Prostate gland (tissue), 2 donors: Measurements from ENCODE around the gene AMOTL2.

Experiments used
- POLR2A ChIP-seq: fragments of 450-650 bp; IDR thresholded peaks from one replicate; pipeline ENCODE4 v1.6.1; 2016; ENCODE audit warnings: antibody characterized with exemption, mild to moderate bottlenecking
- POLR2AphosphoS5 ChIP-seq: sonication (generic); formaldehyde crosslinking; IDR thresholded peaks from one replicate; pipeline ENCODE4 v1.6.1; 2017; ENCODE audit warnings: antibody characterized with exemption
- TF ChIP-seq, protein P1 (sequence below), 4 experiments: fragments of 200-600 bp in 2 of 4; fragments of 450-650 bp in 2 of 4; sonication (generic) in 2 of 4; IDR thresholded peaks; 1 replicate in 3 of 4; 2 replicates in 1 of 4; pipeline ENCODE4 v1.5.1; 2016 to 2019; ENCODE audit warnings: antibody characterized with exemption in 4 of 4, mild to moderate bottlenecking in 2 of 4, moderate library complexity in 2 of 4

DNA sequence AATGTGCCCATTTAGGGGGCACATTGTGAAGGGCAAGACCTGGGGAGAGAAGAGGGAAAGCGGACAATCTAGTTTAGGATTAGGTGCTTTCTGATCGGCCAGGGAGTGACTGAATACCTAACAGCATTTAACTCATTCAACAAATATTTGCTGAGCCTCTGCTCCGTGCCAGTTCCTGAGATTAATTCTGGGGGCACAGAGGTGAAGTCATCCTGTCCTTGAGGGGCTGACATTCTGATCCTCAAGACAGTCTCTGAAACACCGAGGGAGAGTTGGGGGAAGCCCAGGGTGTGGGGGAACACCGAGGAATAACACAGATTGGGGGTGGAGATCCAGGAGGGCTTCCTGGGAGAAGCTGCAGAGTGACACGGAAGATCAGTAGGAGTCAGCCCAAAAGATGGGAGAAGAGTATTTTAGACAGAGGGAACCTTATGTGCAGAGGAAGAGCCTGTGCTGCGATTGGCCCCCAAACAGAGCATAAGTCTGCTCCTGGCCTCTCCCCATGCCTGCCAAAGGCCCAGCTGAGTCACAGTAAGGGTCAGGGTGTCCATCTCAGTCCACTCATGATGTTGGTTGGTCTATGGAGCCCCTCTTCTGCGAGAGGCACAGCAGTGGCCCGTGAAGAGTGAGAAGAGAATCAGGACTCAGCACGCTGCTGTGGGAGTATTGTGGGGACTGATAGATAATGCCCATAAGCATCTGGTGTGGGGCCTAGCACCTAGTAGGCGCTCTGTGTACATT, 60.2 kb downstream of the AMOTL2 start:
- TF ChIP-seq, protein P1, sequence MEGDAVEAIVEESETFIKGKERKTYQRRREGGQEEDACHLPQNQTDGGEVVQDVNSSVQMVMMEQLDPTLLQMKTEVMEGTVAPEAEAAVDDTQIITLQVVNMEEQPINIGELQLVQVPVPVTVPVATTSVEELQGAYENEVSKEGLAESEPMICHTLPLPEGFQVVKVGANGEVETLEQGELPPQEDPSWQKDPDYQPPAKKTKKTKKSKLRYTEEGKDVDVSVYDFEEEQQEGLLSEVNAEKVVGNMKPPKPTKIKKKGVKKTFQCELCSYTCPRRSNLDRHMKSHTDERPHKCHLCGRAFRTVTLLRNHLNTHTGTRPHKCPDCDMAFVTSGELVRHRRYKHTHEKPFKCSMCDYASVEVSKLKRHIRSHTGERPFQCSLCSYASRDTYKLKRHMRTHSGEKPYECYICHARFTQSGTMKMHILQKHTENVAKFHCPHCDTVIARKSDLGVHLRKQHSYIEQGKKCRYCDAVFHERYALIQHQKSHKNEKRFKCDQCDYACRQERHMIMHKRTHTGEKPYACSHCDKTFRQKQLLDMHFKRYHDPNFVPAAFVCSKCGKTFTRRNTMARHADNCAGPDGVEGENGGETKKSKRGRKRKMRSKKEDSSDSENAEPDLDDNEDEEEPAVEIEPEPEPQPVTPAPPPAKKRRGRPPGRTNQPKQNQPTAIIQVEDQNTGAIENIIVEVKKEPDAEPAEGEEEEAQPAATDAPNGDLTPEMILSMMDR (IDR thresholded peaks at IDR 0.05) = no peak
- no peak for TF ChIP-seq POLR2A
- TF ChIP-seq POLR2AphosphoS5 = no peak
